C4-2B (cell line): ENCODE results near the gene SARS2.

ENCODE experiments used
- H3K27ac ChIP-seq: fragments of 450-650 bp; 2 replicates; pipeline ENCODE4 v1.5.1; 2017
- ZFX ChIP-seq: fragments of 450-650 bp; IDR thresholded peaks from 2 replicates; pipeline ENCODE4 v1.6.1; 2017
- TF ChIP-seq, protein P1 (sequence below): fragments of 450-650 bp; conservative IDR thresholded peaks from 2 replicates; pipeline ENCODE4 v1.5.1; 2017; ENCODE audit warnings: mild to moderate bottlenecking

Gene SARS2, protein sequence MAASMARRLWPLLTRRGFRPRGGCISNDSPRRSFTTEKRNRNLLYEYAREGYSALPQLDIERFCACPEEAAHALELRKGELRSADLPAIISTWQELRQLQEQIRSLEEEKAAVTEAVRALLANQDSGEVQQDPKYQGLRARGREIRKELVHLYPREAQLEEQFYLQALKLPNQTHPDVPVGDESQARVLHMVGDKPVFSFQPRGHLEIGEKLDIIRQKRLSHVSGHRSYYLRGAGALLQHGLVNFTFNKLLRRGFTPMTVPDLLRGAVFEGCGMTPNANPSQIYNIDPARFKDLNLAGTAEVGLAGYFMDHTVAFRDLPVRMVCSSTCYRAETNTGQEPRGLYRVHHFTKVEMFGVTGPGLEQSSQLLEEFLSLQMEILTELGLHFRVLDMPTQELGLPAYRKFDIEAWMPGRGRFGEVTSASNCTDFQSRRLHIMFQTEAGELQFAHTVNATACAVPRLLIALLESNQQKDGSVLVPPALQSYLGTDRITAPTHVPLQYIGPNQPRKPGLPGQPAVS

DNA sequence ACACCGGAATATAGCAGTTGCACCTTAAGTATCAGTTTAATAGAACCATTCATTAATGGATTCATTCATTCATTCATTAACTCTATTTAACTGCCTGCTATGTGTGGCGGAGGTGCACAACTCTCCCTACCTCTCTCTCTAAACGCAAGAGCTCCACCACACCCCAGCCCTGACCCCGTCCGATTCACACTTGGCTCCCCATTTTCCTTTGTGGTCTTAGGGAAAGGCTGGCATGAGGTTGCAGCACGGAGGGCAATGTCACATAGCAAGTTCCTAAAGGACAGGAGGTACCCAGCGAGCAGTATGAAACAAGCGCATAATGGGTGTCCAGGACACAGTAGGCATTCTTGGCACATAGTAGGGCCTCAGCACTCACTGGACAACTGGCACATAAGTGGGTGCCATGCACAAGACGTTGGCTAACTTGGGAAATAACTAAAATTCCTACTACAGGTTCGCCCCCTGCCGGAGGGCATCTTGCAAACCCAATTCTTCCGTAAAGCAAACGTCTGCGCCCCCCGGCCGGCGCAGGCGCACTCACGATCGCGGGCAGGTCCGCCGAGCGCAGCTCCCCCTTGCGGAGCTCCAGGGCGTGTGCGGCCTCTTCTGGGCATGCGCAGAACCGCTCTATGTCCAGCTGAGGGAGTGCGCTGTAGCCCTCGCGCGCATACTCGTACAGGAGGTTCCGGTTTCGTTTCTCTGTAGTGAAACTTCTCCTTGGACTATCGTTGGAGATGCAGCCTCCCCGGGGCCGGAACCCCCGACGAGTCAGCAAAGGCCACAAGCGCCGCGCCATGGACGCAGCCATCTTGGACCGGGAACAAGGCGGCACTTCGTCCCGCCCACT is at the start of gene SARS2:
Gene SARS2 (minus strand): TSS at position 835 of the 847 bp plus-strand sequence. CDS start 27 bp downstream, at position 808.
- TF ChIP-seq, protein P1, sequence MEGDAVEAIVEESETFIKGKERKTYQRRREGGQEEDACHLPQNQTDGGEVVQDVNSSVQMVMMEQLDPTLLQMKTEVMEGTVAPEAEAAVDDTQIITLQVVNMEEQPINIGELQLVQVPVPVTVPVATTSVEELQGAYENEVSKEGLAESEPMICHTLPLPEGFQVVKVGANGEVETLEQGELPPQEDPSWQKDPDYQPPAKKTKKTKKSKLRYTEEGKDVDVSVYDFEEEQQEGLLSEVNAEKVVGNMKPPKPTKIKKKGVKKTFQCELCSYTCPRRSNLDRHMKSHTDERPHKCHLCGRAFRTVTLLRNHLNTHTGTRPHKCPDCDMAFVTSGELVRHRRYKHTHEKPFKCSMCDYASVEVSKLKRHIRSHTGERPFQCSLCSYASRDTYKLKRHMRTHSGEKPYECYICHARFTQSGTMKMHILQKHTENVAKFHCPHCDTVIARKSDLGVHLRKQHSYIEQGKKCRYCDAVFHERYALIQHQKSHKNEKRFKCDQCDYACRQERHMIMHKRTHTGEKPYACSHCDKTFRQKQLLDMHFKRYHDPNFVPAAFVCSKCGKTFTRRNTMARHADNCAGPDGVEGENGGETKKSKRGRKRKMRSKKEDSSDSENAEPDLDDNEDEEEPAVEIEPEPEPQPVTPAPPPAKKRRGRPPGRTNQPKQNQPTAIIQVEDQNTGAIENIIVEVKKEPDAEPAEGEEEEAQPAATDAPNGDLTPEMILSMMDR: peak; percentile 100
- TF ChIP-seq ZFX: no peak
- peak within 1 kb of the TSS; percentile 82 for H3K27ac ChIP-seq

DNA sequence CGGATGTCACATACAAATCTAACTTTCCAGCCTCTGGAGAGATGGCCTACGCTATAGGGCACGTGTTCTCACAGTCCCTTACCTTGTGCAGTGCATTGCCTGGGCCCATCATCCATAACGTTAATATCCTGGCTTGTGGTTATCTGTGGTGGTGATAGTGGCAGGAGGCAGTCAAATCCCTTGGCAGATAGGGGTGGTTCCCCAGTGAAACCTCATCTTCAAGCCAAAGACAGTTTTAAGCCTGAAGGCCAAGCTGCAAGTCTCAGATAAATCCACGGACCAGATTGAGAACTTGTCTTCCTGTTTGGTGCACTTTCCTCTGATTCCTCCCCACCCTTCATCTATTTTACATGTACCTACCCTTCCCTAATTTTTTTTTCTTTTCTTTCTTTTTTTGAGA is 49.2 kb upstream of the SARS2 start:
- no peak overlapping the region for H3K27ac ChIP-seq
- TF ChIP-seq, protein P1: no peak
- no peak for TF ChIP-seq ZFX

DNA sequence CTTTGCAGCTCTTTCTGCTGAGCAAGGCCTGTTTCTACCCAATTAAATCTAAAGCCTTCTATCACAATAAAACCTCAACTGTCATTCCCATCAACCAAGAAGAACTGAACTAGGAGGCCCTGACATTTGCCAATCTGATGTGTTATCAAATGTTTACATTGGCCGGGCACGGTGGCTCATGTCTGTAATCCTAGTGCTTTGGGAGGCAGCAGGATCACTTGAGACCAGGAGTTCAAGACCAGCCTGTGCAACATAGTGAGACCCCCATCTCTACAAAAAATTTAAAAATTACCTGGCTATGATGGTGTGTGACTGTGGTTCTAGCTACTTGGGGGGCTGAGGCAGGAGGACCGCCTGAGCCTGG is 47.7 kb upstream of the SARS2 start:
- TF ChIP-seq, protein P1: no peak
- TF ChIP-seq ZFX: no peak
- peak overlapping the region; percentile 8 for H3K27ac ChIP-seq

DNA sequence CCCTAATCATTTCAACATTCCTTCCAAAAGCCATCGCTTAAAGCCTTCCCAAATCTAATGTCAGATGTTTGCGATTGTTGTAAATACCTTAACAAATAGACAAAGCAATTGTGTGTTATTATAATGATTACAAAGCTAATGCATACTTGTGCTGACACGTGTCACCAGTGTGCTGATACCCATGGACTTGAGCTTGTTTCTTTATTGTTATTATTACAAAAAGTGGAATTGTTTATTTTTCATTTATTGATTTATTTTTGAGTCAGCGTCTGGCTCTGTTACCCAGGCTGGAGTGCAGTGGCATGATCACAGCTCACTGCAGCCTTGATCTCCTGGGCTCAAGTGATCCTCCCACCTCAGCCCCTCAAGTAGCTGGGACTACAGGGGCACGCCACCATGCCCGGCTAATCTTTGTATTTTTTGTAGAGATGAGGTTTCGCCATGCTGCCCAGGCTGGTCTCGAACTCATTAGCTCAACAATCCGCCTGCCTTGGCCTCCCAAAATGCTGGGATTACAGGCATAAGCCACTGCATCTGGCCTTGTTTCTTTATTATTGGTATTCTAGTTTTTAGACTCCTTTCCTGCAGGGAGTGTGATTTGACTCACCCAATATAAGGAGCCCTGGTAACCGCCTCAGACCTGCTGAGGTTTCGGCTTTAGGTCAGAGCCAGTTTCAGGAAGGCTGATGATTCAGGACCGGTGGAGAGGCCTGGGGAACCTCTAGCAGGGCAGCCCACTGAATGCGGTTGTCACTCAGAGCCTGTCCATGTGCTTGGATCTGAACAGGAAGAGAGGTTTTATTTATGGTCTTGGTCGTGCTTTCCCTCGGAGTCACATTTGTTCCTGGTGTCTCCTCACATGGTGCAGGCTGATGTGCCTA is 47.1 kb upstream of the SARS2 start:
- TF ChIP-seq, protein P1: no peak
- TF ChIP-seq ZFX: no peak

DNA sequence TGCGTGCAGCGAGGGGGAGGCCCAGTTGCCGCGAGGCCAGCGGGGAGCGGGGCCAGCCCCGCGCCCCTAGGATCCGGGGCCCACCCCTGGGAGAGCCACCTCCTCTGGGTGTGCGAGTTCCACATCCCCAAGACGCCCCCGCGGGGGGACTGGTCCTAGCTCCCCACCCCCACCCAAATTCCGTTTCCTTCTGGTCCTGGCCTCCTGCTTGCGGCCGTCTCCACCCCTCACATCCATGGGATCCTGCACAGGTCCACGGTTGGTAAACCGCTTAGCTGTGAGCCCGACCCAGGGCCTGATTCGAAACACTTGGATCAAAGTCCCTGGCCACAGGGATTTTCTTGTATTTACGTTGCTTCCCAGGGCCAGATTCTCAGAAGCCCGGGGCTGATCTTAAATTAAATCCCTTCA is 45.3 kb upstream of the SARS2 start:
- no peak overlapping the region for H3K27ac ChIP-seq
- TF ChIP-seq ZFX: no peak
- TF ChIP-seq, protein P1: no peak

More for the DNA sequence above, 47.1 kb upstream of the SARS2 start:
- peak overlapping the region; percentile 8 for H3K27ac ChIP-seq

DNA sequence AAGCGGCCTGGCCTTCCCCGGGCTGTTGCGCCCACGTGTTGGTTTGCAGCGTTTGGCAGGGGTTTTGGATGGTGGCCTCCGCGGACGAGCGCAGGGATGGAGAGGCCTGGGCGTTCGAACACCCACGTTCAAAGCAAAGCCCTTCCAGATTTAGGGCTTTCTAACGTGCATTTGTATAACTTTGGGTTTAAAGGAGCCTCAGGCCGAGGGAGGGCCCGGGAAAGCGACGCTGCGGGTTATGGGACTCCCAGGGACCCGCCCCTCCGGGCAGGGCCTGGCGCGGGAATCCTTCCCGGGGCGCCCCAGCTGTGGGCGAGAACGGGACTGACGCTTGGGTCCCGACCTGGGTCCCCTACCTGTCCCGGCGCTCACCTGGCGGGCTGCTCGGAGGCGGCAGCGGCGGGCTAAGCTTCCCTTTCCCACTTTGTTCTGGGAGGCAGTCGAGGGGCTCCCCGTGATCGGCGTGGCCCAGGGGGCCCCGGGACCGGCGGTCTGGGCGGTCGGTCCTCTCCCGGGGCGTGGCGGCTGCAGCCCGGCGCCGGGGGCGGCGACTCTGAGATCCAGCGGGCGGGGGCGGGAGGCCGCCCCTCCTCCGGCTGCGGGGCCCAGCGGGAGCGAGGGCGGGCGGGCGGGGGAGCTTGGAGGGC is 44.8 kb upstream of the SARS2 start, which contains the start of gene FBXO17:
Gene FBXO17 (minus strand): TSS at position 529 of the 647 bp plus-strand sequence. CDS start 25,423 bp downstream, outside the sequence.
- no peak for TF ChIP-seq ZFX
- TF ChIP-seq, protein P1: no peak
- H3K27ac ChIP-seq: no peak within 1 kb of the TSS
